Amniotic stem cell (primary cell): ENCODE measurements around the gene TMEM186.
A peak's percentile ranks its signal among the peaks of the same experiment; 100 is the strongest.
"Not testable (repeated sequence)": the region's sequence is repeated elsewhere in the genome, so short reads cannot be mapped to it uniquely, and the experiment has no call there.

Source experiments
- DNase-seq: peaks from one replicate; lab custom pipeline; 2025; lab: John Stamatoyannopoulos, UW

TMEM186 gene

GRCh38 chr16:8774208-8774607, 23.2 kb downstream of the TMEM186 start:
- no peak for DNase-seq

GRCh38 chr16:8773537-8773936, 23.9 kb downstream of the TMEM186 start:
- DNase-seq: no peak

DNA sequence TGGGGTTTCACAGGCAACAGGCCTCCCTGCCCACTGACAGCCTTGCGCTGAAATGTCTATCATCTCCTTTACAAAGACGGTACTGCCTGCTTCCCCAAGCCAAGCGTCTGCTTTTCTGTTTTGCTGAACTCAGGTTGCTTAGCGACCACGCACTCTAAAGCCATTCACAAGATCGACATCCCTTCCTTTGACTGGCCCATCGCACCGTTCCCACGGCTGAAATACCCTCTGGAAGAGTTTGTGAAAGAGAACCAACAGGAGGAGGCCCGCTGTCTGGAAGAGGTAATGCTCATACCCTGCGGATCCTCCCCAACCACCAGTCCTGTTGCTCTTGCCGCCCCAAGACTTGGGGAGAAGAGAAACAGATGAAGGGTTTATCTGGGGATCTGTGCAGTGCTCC, 28.7 kb downstream of the TMEM186 start:
- no peak for DNase-seq

DNA sequence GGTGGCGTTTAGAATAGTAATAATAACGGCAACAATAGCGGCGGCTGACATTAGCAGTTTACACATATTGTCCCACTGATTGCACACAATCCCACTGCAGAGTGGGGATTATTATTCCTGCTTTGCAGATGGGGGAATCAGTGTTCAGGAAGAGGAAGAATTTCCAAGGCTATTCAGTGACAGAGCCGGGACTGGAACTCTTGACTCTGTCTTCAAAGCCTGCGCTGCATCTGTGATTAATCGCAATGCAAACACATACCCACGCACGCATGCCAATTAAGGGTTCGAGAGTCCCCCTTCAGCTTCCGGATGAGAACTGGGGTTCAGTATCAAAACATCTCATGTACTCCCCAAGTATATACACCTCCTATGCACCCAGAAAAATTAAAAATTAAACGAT, 29.2 kb downstream of the TMEM186 start:
- no peak for DNase-seq

DNA sequence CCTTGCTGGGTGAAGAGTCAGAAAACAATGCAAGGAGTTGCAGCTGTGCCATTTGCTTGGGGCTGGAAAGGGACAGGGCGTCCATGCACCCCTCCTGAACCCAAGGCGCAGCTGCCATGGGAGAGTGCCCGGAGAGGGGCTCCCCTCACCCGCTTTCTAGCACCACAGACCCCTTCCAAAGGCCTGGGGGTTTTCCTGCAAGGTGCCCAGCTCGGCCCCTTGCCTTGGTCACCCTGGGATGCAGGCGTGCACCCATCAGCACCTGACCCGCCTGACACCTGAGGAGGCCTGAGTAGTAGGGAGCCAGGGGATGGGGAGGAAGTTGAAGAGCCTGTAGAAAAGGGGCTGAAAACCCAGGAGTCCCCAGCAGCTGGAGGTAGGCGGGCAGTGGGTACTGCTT, 30.3 kb downstream of the TMEM186 start:
- no peak for DNase-seq

- DNase-seq: no peak
These were observed 32.8 kb downstream of the TMEM186 start for GRCh38 chr16:8764525-8765250.

DNA sequence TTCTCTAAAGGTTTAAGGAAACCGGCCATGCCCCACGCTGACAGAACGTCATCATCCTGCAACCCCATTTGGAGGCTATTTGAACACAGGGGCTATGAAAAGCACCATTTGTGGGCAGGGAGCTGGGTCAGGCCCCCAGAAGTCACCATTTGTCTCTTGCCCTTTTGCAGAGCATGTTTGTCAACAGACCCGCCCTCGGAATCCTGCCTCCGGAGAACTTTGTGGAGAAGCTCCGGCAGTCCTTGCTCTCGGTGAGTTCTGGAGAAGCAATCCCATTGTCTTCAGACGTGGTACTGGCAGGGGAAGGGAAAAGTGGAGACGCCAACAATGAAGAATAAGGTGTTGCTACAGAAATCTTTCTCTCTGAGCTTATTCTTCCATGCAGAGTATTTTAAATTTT, 33.5 kb downstream of the TMEM186 start:
- no peak for DNase-seq

DNA sequence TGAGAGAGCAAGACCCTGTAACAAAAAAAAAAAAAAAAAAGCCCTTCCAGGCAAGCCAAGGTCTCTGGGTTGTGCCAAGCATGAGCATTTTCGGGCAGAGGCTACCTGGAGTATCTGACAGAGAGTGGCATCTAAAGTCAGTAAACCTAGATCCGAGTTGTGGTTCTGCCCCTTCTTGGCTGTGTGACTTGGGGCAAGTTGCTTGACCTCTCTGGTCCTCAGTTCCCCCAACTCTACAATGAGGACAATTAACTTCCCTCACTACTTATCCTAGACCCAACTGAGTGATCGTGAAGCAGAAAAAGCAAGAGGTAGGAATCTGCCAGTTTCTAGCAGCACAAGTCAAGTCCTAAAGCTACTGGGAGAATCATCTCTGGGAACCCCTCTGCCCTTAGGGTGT, 34.4 kb downstream of the TMEM186 start:
- no peak for DNase-seq

- DNase-seq: no peak
These were observed 35.2 kb downstream of the TMEM186 start for GRCh38 chr16:8762254-8762653.

- no peak for DNase-seq
These were observed 36.4 kb downstream of the TMEM186 start for GRCh38 chr16:8761078-8761477.

- no peak for DNase-seq
These were observed 37.4 kb downstream of the TMEM186 start for GRCh38 chr16:8760021-8760420.

DNA sequence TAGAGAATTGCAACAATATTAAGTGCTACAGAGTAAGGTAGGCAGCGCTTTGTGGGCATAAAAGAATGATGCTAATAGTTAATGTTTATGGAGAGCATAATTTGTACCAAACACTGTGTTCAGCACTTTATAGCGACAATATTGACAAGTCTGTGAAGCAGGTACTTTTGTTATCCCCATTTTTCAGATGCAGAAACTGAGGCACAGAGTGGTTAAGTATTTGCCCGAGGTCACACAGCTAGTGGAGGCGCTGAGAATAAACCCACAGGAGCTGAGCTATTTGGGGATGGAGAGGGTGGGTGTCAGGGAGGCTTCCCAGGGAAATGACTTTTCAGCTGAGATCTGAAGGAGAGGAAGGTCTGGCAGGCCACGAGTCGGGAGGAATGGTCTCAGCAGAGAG, 39.4 kb downstream of the TMEM186 start:
- no peak for DNase-seq

DNA sequence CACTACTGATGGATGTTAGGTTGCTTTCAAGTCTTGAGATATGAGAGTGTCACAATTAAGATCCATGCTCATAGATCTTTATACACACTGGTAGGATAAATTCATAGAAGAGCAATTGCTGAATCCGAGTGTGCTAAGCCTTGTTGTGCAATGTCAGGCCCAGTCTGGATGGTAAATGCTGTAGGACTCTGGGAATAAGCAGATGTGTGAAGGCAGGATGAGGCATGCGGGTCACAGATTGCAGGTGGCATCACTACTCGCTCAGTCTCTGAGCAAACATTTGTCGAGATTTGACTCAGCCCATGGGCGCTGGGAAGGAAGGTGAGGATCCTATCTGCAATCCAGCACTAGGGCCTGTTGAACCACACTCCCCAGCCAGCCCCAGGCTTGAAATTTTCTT, 40.7 kb downstream of the TMEM186 start:
- no peak for DNase-seq

DNA sequence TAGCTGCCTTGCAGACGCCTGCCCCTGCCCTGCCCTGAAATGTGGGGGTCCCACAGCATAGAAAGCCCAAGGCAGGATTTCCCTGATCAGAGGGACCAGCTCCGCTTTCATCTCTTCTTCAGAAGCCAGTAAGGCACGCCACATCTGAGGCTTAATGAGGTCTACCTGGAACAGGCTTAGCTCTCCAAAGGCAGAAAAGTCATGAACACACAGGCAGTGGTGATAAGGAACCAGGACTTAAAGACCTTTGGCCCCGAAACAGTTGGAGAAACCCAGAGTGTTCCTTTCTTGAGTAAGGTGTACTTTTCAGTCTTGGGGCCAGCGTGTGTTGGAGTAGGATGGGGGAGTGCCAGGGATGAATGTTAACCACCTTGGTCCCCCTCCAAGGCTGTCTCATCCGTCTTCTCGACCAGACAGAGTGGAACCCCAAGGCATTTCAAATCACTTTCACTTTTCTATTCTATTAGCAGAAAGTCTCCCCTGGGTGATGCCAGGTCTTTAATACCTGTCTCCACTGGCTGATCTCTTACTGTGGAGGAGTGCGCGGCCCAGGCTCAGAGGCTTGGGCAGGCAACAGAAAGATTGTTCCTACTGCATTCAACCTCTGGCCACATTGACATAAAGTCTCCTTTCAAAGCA, 43.9 kb downstream of the TMEM186 start:
- DNase-seq: no peak

DNA sequence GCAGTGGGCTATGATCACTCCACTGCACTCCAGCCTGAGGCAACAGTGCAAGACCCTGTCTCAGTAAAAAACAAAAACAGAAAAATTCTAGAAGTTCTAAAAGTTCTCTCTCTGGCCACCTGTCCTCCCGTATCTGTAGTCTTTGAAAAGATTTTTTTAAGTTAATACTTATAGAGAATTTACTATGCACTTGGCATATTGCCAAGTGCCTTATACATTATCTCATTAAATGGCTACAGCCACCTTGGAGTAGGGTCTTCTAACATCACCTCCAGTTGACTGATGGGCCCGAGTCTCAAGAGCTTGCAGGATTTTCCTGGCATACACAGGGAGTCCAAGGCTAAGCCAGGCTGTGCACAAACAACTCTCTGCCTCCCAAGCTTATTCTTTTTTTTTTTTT, 44.7 kb downstream of the TMEM186 start:
- DNase-seq: no peak

DNA sequence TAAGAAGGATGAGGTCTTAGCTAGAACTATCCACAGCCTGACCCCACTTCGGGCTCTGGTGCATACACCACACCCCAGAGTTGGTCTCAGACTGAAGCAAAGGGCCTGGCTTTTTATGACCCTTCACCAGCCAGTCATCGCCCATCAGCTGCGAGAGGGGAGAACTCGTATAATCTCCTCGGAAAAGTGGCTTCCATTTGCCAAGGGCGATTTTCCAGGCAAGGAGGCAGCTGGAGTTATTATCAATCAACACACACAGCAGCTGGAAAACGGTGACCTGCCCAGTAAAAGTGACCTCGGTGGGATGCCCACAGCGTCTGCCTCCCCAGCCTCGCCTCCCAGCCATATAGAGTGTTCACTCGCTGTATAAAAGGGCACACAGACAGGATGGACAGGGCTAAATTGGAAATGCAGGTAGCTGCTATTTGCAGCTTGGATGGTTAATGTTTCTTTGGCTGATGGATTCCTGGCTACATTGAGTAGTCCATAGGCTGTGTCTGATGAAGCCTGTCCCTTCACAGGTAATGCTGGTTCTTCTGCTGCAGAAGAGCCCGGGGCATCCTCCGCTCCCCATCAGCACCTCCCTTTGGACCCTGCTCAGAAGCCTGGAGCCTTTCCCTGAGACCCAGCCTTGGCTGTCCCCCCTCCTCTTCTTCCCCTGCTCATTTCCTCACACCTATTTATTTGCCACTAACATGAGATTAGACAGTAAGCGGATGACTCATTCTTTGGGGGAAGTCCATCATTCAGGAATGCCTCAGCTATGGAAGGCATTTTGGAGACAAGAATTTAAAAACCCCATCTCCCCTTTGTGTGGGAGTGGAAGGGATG, 45.7 kb downstream of the TMEM186 start:
- DNase-seq: peak; percentile 14

GRCh38 chr16:8748944-8749343, 48.5 kb downstream of the TMEM186 start:
- not testable (repeated sequence) for DNase-seq
